SK-N-MC (cell line): Measurements from ENCODE around the gene MRPL53.

ENCODE experiments used
- DNase-seq: peaks from one replicate; pipeline ENCODE4 v3.0.0-alpha.2; 2011; ENCODE audit warnings: low read depth, low spot score
- H3K27ac ChIP-seq: fragments of 200-600 bp; sonication (generic); 2 replicates; pipeline ENCODE4 v1.5.1; 2016; ENCODE audit warnings: mixed run types
- H3K36me3 ChIP-seq: fragments of 200-600 bp; sonication (generic); 2 replicates; pipeline ENCODE4 v1.6.1; 2017; ENCODE audit warnings: antibody characterized with exemption, low read length, mixed read lengths; ENCODE audit not compliant: insufficient read depth
- H3K4me3 ChIP-seq: fragments of 200-600 bp; sonication (generic); 2 replicates; pipeline ENCODE4 v1.5.1; 2016
- H3K9ac ChIP-seq: fragments of 200-600 bp; sonication (generic); 2 replicates; pipeline ENCODE4 v1.8.0; 2017; ENCODE audit warnings: mixed run types, mixed read lengths; ENCODE audit not compliant: insufficient read length
- H3K9me3 ChIP-seq: fragments of 200-600 bp; sonication (generic); 2 replicates; pipeline ENCODE4 v1.6.1; 2017; ENCODE audit warnings: low read depth, mild to moderate bottlenecking, antibody characterized with exemption, low read length, moderate library complexity, mixed read lengths
- EZH2 ChIP-seq: fragments of 200-600 bp; sonication (generic); IDR thresholded peaks from one replicate; pipeline ENCODE4 v1.6.1; 2017; ENCODE audit warnings: antibody characterized with exemption
- FOXP2 ChIP-seq: optimal IDR thresholded peaks from 2 replicates; pipeline ENCODE3; 2011; ENCODE audit warnings: mild to moderate bottlenecking, moderate library complexity; ENCODE audit not compliant: insufficient read depth; ENCODE audit errors: extremely low read length, control extremely low read depth
- POLR2AphosphoS5 ChIP-seq: IDR thresholded peaks from 2 replicates; pipeline ENCODE4 v1.6.1; 2012; ENCODE audit warnings: mild to moderate bottlenecking, low read depth, low read length, borderline replicate concordance

MRPL53 gene

DNA sequence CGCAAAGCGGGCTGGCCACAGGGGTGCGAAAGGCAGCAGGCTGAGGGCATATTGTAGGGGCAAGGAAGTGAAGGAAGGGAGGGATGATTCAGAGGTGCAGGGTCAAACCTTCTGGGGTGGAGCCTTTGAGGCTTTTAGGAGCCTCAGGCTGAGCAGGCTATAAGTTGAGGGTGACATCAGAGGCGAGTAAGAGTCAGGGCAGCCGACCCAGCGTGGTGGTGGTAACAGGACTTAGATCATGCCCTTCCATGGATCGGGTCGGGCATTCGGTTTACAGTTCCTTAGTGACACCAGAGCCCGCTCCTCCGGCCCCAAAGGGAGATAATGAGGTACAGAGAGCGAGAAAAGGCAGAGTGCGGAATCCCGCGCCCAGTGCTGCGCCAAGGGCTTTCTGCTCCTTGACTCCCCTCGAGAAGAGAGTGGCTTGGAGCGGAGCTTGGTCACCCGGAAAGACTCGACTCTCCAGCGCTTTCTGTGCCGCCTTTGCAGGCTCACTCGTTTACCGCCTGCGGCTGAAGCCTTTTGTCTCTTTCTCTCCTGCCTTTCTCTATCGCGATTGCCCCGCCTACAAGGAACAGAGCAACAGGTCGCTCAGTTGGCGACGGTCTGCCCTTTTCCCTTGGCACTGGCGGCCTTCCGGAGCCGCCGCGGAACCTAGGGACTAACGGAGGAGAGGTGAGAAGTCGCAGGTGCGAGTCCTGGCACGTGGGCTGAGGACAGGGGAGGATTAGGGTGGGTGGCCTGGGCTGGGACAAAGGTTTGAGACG is 26.2 kb upstream of the MRPL53 start:
- no peak for DNase-seq
- Histone ChIP-seq H3K36me3 (no peaks in the 10 kb centered on the region), H3K27ac (no peak overlapping the region), H3K4me3 (peak overlapping the region; percentile 81), H3K9me3 (no peaks in the 10 kb centered on the region), H3K9ac (peak overlapping the region; percentile 64)
- no peak; the same call in 1 of the 2 replicates for TF ChIP-seq POLR2AphosphoS5
- no peak for TF ChIP-seq FOXP2
- TF ChIP-seq EZH2, result no peak

DNA sequence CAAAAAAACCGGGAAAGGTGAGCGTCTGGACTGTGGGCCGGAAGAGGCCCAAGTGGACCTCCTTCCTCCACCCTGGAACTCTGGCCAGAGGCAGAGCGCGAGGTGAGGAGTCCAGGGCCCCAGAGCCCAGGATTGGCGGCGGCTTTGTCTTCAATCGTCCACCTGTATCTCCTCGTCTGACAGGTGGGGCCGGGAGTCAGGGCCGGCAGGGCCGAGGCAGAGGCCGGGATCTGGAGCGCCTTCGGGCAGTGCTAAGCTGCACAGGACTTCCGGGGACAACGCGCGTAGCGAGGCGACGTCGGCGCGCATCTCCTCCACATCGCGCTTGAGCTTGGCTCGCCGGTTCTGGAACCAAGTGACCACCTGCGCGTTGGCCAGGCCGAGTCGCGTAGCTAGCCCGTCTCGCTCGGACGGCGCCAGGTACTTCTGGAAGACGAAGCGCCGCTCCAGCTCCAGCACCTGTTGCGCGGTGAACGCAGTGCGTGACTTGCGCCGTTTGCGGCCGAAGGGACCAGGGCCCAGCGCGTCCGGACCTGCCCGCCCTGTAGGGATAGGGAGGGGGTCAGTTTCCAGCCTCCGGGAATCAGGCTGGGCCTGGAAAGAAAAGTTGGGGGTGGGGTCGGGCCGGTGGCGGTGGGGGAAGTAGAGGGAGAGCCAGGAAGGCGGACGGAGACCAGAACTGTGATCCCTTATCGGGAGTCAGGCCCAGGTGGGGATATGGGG is 25.5 kb upstream of the MRPL53 start:
- H3K4me3 ChIP-seq, result no peak overlapping the region
- H3K9ac ChIP-seq, result no peak overlapping the region
- H3K36me3 ChIP-seq, result no peaks in the 10 kb centered on the region; the same call in 1 of the 2 replicates
- H3K27ac ChIP-seq, result no peak overlapping the region
- H3K9me3 ChIP-seq, result no peaks in the 10 kb centered on the region
- no peak for DNase-seq
- no peak for TF ChIP-seq EZH2
- no peak for TF ChIP-seq FOXP2
- TF ChIP-seq POLR2AphosphoS5, result no peak

DNA sequence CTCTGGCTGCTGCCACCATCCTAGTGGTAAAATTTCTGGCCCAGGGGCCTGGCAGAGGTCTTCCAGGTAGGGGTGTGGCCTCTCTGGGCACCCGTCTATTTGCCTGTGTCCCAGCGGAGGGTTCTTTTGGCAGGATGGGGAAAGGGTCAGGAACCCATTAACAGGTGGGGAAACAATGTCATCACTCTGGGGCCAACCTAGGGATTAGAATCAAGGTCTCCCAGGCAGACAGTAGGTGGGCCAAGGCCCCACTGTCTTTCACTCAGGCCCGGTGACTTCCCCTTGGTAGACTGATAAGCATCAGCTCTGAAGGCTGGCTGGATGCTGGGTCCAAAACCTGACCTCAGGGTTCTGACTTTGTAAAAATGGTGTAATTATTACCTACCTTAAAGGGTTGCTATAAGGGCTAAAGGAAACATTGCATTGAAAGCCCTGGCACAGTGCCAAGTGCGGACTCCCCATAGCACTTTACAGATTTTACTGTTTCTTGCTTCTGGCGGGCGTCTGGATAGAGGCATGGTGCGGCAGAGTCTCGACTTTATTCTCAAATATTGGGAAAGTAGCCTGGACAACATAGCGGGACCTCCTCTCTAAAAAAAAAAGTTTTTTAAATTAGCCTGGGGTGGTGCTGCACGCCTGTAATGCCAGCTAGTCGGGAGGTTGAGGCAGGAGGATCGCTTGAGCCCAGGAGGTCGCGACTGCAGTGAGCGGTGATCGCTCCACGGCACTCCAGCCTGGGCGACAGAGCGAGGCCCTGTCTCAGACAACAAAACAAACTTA is 24.7 kb upstream of the MRPL53 start:
- no peak for TF ChIP-seq FOXP2
- TF ChIP-seq EZH2, result no peak
- no peak for TF ChIP-seq POLR2AphosphoS5
- no peak overlapping the region for H3K27ac ChIP-seq
- H3K9me3 ChIP-seq, result no peaks in the 10 kb centered on the region
- no peak overlapping the region for H3K4me3 ChIP-seq
- H3K36me3 ChIP-seq, result peaks cover under 1% of the 10 kb centered on the region; the same call in 1 of the 2 replicates
- H3K9ac ChIP-seq, result no peak overlapping the region
- DNase-seq, result no peak

DNA sequence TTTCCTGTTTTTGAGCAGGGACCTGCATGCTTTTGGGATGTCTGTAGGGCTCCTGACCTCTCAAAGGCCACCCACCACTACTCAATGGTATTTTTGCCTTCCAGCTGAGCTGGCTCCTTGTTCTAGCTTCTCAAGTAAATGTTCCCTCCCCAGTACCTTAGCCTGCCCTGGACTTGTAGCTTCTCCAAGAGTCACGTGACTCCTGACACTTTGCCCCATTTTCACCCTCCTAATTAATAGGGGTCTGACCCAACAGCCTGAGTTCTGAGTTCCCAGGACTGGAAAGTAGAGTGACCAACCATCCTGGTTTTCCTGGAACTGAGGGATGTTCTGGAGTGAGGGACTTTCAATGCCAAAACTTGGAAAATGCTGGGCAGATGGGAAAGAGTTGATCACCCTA is 23.0 kb upstream of the MRPL53 start:
- no peak for DNase-seq
- peaks cover 14% of the 10 kb centered on the region; the same call in 1 of the 2 replicates for H3K36me3 ChIP-seq
- H3K27ac ChIP-seq, result no peak overlapping the region
- no peak overlapping the region for H3K9ac ChIP-seq
- no peak overlapping the region for H3K4me3 ChIP-seq
- no peak for TF ChIP-seq EZH2
- TF ChIP-seq FOXP2, result no peak
- TF ChIP-seq POLR2AphosphoS5, result no peak
- no peaks in the 10 kb centered on the region for H3K9me3 ChIP-seq

DNA sequence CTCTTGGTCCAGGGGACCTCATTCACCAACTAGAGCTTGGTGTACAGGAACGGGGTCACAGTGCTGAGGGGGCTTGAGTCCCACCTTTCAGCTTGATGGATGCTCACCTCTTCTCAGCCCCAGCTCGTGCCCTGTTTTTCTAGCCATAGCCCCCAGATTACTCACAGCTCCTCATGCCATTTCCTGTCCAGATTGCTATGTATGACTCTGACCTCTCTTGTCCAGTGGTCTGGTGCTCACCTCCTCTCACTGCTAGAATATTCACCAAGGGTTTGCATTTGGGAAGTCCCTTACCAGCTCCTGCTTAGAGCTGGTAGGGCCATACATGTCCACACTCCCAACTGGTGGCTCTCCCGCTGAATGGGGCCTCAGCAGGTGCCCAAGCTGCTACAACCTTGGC is 21.1 kb upstream of the MRPL53 start:
- no peak overlapping the region for H3K4me3 ChIP-seq
- TF ChIP-seq POLR2AphosphoS5 (no peak), FOXP2 (no peak), EZH2 (no peak)
- DNase-seq, result no peak
- peaks cover 14% of the 10 kb centered on the region; the same call in 1 of the 2 replicates for H3K36me3 ChIP-seq
- H3K9ac ChIP-seq, result no peak overlapping the region
- H3K27ac ChIP-seq, result no peak overlapping the region
- H3K9me3 ChIP-seq, result no peaks in the 10 kb centered on the region

DNA sequence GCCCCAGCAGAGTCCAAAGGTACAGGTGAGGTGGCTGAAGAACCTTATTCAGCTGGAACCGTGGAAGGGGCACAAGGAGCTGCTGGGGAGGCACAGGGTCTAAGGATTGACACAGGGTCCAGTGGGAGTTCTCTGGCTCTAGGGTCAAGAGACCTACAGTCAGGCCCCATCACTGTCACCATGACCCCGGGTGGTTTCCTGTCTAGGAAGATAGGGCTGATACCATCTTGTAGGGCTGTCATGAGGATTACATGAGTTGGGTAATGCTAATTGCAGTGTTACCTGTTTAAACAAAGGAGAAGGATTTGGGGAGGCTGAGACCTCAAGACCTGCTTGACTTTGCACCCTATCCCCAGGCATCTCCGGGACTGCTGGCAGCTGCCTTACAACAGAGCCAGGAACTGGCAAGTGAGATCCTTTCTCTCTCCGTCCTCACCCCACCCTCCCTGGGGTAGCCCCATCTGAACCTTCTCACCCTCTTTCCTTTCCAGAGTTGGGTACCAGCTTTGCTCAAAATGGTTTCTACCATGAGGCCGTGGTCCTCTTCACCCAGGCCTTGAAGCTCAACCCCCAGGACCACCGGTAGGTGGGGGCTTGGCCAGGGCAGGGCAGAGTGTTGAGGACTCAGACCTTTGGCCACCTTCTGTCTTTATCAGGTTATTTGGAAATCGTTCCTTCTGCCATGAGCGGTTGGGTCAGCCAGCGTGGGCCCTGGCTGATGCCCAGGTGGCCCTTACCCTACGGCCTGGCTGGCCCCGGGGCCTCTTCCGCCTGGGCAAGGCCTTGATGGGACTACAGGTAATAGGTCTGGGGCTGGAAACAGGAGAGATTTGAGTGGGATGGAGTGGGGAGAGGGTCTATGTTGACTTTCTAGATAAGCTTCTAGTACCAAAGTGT is 19.4 kb upstream of the MRPL53 start:
- TF ChIP-seq POLR2AphosphoS5, result no peak
- TF ChIP-seq EZH2, result no peak
- no peak for TF ChIP-seq FOXP2
- H3K36me3 ChIP-seq, result peaks cover 14% of the 10 kb centered on the region; the same call in 1 of the 2 replicates
- no peak overlapping the region for H3K27ac ChIP-seq
- H3K9ac ChIP-seq, result no peak overlapping the region
- H3K4me3 ChIP-seq, result no peak overlapping the region
- H3K9me3 ChIP-seq, result no peaks in the 10 kb centered on the region
- no peak for DNase-seq

DNA sequence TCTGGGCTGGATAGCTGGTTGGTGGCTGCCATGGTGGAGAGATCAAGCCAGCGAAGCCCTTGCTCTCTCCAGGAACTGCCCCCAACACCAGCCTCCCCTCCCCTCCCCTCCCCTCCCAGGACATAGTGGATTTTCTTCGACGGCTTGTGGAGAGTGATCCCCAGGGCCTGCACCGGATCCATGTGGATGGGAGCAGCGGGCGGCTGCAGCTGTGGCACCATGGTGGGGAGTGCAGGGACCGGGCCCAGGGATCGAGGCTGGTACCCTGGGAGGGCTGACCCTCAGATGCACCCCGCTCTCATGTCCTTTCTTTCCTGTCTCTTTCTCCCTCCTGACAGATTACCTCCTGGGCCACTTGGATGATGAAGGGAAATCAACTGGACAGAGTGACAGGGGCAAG is 17.4 kb upstream of the MRPL53 start:
- TF ChIP-seq FOXP2, result no peak
- no peak for TF ChIP-seq POLR2AphosphoS5
- no peak for TF ChIP-seq EZH2
- Histone ChIP-seq H3K9ac (no peak overlapping the region), H3K4me3 (no peak overlapping the region), H3K27ac (no peak overlapping the region), H3K9me3 (no peaks in the 10 kb centered on the region), H3K36me3 (peaks cover 14% of the 10 kb centered on the region; the same call in 1 of the 2 replicates)
- DNase-seq, result no peak
